Activated CD4-positive, alpha-beta T cell treated with anti-CD3 and anti-CD28 coated beads, Interleukin-2, amount 10 ng/mL, durations not matched to agents 7 days and 5 days (primary cell): ENCODE measurements around the gene MICAL3. TPM values are rescaled to one million over a fixed set of nuclear protein-coding genes. Genes with fewer than 3 reads are reported as not detected.

Experiments
- CTCF ChIA-PET: fragments of 350-600 bp; sonication (Branson Sonifier 250); formaldehyde crosslinking; loops from one replicate; lab custom pipeline; 2021; ENCODE audit warnings: antibody characterized with exemption; lab: Charles Lee
- POLR2A ChIA-PET: fragments of 350-600 bp; sonication (Branson Sonifier 250); formaldehyde crosslinking; loops from one replicate; lab custom pipeline; 2021; ENCODE audit warnings: antibody characterized with exemption; lab: Charles Lee
- DNase-seq: peaks from one replicate; pipeline ENCODE4 v3.0.0-alpha.2; 2020
- H3K27ac Mint-ChIP-seq: one replicate; pipeline ENCODE4 v1.8.0; 2021; ENCODE audit warnings: mild to moderate bottlenecking, moderate library complexity, mixed read lengths
- H3K27me3 Mint-ChIP-seq: one replicate; pipeline ENCODE4 v1.8.0; 2021; ENCODE audit warnings: mixed read lengths
- H3K36me3 Mint-ChIP-seq: one replicate; pipeline ENCODE4 v1.8.0; 2021; ENCODE audit warnings: low read depth, mixed read lengths
- H3K4me1 Mint-ChIP-seq: one replicate; pipeline ENCODE4 v1.8.0; 2021; ENCODE audit warnings: mixed read lengths
- H3K4me3 Mint-ChIP-seq: one replicate; pipeline ENCODE4 v1.8.0; 2021; ENCODE audit warnings: mild to moderate bottlenecking, moderate library complexity, mixed read lengths
- H3K9me3 Mint-ChIP-seq: one replicate; pipeline ENCODE4 v1.8.0; 2021; ENCODE audit warnings: mixed read lengths
- total RNA-seq, 2 experiments: library from RNA; stranded (reverse); gene quantifications; one replicate each; pipeline ENCODE4 v1.2.3, GENCODE V29; 2021

The MICAL3 gene
- total RNA-seq, 2 experiments from 2014 or later, result 19.1 to 21.4 TPM

DNA sequence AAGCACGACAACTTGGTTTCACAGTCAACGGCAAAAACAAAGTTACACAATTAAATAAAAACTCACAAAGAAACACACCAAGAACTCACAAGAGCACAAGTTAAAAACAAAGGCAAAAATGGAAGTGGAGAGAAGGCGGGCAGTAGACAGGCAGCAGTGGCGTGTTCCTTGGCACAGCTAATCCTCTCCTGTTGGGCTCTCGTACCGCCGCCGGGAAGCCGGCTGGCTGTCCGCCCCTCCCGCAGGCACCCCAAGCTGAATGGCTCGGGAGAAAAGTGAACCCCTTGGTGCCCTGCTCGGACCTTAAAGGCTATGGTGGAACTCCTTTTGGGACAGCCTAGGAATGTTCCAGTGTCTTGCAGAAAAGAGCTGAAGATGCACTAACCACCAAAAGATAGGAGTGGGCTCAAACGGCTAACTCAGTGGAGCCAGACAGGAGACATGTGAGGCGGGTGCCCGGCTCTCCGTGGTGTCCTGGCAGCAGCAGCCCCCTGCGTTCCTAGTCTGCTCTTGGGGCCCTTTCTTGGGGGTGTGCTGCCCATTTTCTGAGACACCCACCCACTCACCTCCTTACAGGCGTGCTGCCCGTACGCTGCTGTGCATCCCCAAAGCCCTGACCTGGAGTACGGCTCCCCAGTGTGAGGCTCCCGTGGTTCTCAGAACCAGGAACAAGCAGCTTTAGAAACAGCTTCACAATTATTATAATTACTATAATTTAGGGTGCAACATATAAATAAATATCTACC lies 164.0 kb downstream of the MICAL3 start:
- Mint-ChIP-seq H3K9me3 (no peaks in the 10 kb centered on the region), H3K36me3 (no peaks in the 10 kb centered on the region), H3K4me3 (no peak overlapping the region), H3K4me1 (peaks cover 11% of the 10 kb centered on the region), H3K27me3 (no peaks in the 10 kb centered on the region), H3K27ac (no peak overlapping the region)
- no peak for DNase-seq
- ChIA-PET POLR2A (no interaction called here), CTCF (interaction anchor here (0.9 kb wide), 1 partner anchor 216 kb away, joined by 4 read pairs; no protein-coding TSS in a partner anchor)

- H3K27ac Mint-ChIP-seq, result no peak overlapping the region
- ChIA-PET POLR2A (no interaction called here), CTCF (interaction anchor here (1.3 kb wide), 1 partner anchor 23 kb away, joined by 3 read pairs; no protein-coding TSS in a partner anchor)
- no peak for DNase-seq
- H3K9me3 Mint-ChIP-seq, result no peaks in the 10 kb centered on the region
- no peaks in the 10 kb centered on the region for H3K36me3 Mint-ChIP-seq
- no peak overlapping the region for H3K4me3 Mint-ChIP-seq
- H3K4me1 Mint-ChIP-seq, result peaks cover 6% of the 10 kb centered on the region
- H3K27me3 Mint-ChIP-seq, result no peaks in the 10 kb centered on the region
These were observed 166.3 kb downstream of the MICAL3 start for GRCh38 chr22:17858033-17858432.

DNA sequence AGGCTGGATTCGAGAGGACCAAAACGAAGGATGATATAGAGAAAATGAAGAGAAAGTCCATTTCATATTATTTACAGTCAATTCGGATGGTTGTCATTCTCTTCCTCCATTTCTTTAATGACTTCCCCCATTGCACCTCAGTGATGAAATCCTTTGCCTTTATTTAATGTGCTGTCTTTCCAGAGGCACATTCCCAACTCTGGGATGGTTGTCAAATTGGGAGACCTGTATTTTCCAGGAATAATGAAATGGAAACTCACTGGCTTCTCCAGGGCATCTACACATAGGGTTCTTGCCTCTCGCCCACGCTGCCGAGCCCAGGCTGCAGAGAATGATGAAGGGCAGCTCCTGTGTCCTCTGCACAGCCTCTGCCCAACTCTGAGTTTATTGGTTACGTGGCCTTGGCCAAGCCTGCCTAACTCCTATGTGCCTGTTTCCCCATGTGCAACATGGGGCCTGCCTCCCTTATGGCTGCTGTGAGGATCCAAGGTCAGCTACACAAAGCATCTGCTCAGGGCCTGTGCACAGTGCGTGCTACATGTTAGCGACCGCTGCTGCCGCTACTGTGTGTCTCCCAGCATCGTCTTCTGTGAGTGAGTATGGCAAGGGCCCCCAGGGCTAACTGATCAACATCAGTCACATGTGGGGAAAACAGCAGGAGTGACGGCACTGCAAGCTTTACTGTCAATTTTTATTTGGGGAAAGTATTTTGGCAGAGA lies 168.6 kb downstream of the MICAL3 start:
- Mint-ChIP-seq H3K4me3 (no peak overlapping the region), H3K4me1 (no peaks in the 10 kb centered on the region), H3K27ac (no peak overlapping the region), H3K27me3 (no peaks in the 10 kb centered on the region), H3K9me3 (no peaks in the 10 kb centered on the region), H3K36me3 (no peaks in the 10 kb centered on the region)
- POLR2A ChIA-PET, result no interaction called here
- CTCF ChIA-PET, result interaction anchor here (0.6 kb wide), 1 partner anchor 88 kb away, joined by 3 read pairs; no protein-coding TSS in a partner anchor
- DNase-seq, result no peak

DNA sequence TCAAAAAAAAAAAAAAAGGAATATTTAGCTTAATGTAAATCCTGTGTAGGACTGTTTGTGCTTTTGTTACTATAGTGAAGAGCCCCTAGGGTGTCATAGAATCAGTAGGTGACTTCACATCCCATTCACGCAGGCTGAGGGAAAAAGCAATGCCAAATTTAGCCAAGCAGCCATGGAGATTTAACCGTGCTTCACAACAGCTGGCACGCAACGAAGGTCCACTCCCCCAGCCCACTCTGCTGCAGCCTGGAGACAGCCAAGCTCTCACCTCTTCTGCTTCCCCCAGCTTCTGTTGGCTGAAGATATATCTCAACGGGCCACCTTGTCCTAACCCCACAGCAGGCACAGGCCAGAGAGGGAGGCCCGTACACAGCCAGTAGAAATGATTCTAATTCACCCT lies 171.3 kb downstream of the MICAL3 start:
- POLR2A ChIA-PET, result no interaction called here
- Mint-ChIP-seq H3K4me1 (no peaks in the 10 kb centered on the region), H3K9me3 (no peaks in the 10 kb centered on the region), H3K27ac (peak overlapping the region; percentile 38), H3K36me3 (no peaks in the 10 kb centered on the region), H3K4me3 (no peak overlapping the region), H3K27me3 (no peaks in the 10 kb centered on the region)
- DNase-seq, result no peak
- CTCF ChIA-PET, result interaction anchor here (1.3 kb wide), 1 partner anchor 16 kb away, joined by 4 read pairs; no protein-coding TSS in a partner anchor

DNA sequence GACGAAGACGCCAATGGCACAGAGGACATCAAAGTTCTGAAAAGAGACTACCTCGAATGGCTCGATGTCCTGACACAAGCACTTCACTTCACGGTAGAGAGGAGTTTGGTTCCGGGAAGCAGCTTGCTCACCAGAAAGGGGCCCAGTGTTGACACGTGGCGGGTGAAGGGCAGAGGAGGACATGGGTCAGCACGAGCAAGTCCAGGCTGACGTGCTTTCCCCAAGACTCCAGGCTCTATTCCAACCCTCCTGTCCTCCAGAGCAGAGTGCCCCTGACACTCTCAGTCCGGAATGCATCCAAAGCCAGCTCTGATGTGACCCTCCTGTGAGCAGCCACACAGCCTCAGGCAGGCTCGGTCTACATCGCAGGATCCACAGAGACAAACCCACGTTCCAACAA lies 172.6 kb downstream of the MICAL3 start:
- Mint-ChIP-seq H3K4me3 (no peak overlapping the region), H3K36me3 (no peaks in the 10 kb centered on the region), H3K9me3 (no peaks in the 10 kb centered on the region), H3K4me1 (no peaks in the 10 kb centered on the region), H3K27me3 (no peaks in the 10 kb centered on the region), H3K27ac (no peak overlapping the region)
- ChIA-PET CTCF (interaction anchor here (1.0 to 1.1 kb wide), 2 partner anchors 21 to 24 kb away, joined by 3 read pairs; no protein-coding TSS in a partner anchor), POLR2A (no interaction called here)
- no peak for DNase-seq

DNA sequence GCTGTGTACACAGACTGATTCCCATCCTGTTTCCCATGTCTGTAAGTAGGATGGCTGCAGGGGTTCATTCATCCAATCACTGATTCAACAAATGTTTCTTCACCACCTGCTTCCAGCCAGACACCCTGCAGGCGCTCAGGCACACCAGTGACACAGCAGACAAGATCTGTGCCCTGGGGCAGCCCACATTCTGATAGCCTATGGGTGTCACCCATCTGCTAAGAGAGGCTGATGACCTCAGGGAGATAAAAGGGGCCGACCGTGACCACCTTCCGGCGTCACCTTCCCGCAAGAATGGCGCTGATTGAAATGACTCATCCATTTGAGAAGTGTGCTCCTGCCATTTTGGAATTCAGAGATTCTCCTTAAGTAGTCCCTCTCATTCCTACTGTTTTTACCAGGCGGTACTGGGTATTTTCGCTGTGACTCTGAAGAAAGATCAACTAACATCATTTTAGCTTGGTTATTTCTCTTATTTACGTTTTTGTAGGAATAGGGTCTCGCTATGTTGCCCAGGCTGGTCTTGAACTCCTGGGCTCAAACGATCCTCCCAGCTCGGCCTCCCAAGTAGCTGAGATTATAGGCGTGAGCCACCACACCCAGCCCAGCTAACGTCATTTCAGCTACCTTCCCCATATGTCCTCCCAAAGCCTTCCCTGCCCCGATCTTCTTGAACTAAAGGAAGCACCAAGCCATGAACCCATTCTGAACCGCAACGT lies 176.8 kb downstream of the MICAL3 start:
- no peaks in the 10 kb centered on the region for H3K36me3 Mint-ChIP-seq
- ChIA-PET POLR2A (no interaction called here), CTCF (interaction anchor here (1.4 kb wide), 1 partner anchor 228 kb away, joined by 3 read pairs; no protein-coding TSS in a partner anchor)
- no peak overlapping the region for H3K4me3 Mint-ChIP-seq
- H3K27me3 Mint-ChIP-seq, result no peaks in the 10 kb centered on the region
- DNase-seq, result no peak
- no peaks in the 10 kb centered on the region for H3K9me3 Mint-ChIP-seq
- peaks cover 4% of the 10 kb centered on the region for H3K4me1 Mint-ChIP-seq
- no peak overlapping the region for H3K27ac Mint-ChIP-seq

DNA sequence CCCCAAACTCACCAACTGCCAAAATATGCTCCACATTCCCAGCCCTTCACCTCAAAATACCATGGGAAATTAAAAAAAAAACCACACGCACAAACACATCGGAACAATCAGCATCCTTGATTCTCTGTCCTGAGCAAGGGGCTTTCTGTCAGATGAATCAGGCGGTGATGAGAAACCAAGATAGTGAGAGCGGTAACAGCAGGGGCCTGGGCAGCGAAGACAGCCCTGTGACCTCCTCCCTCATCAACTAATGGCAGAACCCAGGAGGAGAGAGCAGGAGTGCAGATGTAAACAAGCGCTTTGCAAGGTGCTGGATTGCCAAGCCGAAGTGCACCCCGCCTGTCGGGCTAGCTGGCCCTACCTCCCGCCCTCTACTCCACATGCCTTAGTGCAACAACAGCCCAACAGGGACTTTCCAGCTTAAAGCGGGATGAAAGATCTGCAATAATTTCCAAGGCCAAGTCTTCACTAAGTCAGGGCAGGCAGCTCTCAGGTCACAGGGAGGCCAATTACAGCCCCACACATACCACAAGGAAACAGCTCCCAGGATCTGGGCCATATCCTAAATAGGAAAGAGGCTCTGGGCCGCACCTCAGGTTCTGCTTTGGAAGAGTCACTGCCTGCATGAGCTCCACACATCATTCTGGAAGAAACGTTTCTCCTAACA lies 177.9 kb downstream of the MICAL3 start:
- peaks cover 7% of the 10 kb centered on the region for H3K4me1 Mint-ChIP-seq
- no peak overlapping the region for H3K27ac Mint-ChIP-seq
- CTCF ChIA-PET, result no interaction called here
- H3K27me3 Mint-ChIP-seq, result no peaks in the 10 kb centered on the region
- POLR2A ChIA-PET, result no interaction called here
- no peaks in the 10 kb centered on the region for H3K9me3 Mint-ChIP-seq
- H3K4me3 Mint-ChIP-seq, result no peak overlapping the region
- DNase-seq, result no peak
- no peaks in the 10 kb centered on the region for H3K36me3 Mint-ChIP-seq

GRCh38 chr22:17845790-17846189 lies 178.6 kb downstream of the MICAL3 start:
- Mint-ChIP-seq H3K27me3 (no peaks in the 10 kb centered on the region), H3K4me3 (no peak overlapping the region), H3K27ac (no peak overlapping the region), H3K4me1 (peaks cover 7% of the 10 kb centered on the region), H3K36me3 (no peaks in the 10 kb centered on the region), H3K9me3 (no peaks in the 10 kb centered on the region)
- CTCF ChIA-PET, result interaction anchor here (0.6 kb wide), 1 partner anchor 13 kb away, joined by 4 read pairs; no protein-coding TSS in a partner anchor
- POLR2A ChIA-PET, result no interaction called here
- no peak for DNase-seq

DNA sequence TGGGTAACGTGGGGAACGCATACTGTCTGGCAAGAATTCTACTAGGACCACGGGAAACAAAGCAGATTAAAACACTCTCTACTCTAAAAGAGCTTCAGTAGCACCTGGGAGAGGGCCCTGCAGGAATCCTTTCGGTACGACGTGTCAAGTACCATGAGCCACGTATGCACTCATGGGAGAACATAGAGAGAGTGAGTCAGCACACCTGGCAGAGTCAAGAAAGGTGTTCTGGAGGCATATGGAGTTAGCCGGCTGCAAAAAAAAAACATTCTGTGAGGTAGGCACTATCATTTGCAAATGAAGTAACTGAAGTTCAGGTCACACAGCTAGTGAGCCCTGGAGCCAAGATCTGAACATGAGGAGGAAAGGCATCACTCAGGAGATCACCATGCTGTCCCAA lies 179.0 kb downstream of the MICAL3 start:
- ChIA-PET CTCF (interaction anchor here (0.6 kb wide), 1 partner anchor 12 kb away, joined by 4 read pairs; no protein-coding TSS in a partner anchor), POLR2A (no interaction called here)
- Mint-ChIP-seq H3K4me3 (no peak overlapping the region), H3K27me3 (no peaks in the 10 kb centered on the region), H3K4me1 (peaks cover 7% of the 10 kb centered on the region), H3K36me3 (no peaks in the 10 kb centered on the region), H3K9me3 (no peaks in the 10 kb centered on the region), H3K27ac (no peak overlapping the region)
- no peak for DNase-seq

DNA sequence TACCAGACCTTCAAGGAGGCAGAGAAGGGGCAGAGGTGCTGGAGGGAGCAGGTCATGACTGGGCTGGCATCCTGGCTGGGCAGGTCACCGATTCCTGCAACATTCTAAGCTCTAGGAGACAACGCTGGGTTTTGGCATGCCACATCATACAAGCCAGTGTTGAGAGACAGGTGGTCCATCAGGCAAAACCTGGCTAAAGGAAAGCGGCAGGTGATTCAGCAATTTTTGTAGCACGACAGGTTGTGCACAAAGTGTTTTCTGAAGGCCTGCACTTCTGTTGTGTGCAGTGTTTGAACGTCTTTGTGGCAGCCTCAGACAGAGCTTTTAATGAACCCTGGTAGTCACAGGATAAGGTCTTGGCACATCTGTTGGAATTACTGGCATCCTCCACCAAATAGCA lies 180.2 kb downstream of the MICAL3 start:
- Mint-ChIP-seq H3K27me3 (no peaks in the 10 kb centered on the region), H3K4me1 (peaks cover 7% of the 10 kb centered on the region), H3K27ac (no peak overlapping the region), H3K36me3 (no peaks in the 10 kb centered on the region), H3K9me3 (no peaks in the 10 kb centered on the region), H3K4me3 (no peak overlapping the region)
- CTCF ChIA-PET, result interaction anchor here (0.6 kb wide), 1 partner anchor 18 kb away, joined by 5 read pairs; no protein-coding TSS in a partner anchor
- DNase-seq, result no peak
- POLR2A ChIA-PET, result no interaction called here

- ChIA-PET POLR2A (no interaction called here), CTCF (no interaction called here)
- no peaks in the 10 kb centered on the region for H3K9me3 Mint-ChIP-seq
- DNase-seq, result peak; percentile 32
- H3K4me1 Mint-ChIP-seq, result peaks cover 7% of the 10 kb centered on the region
- no peak overlapping the region for H3K4me3 Mint-ChIP-seq
- no peaks in the 10 kb centered on the region for H3K27me3 Mint-ChIP-seq
- H3K36me3 Mint-ChIP-seq, result no peaks in the 10 kb centered on the region
- H3K27ac Mint-ChIP-seq, result peak overlapping the region; percentile 31
These were observed 182.0 kb downstream of the MICAL3 start for GRCh38 chr22:17842386-17842785.

- Mint-ChIP-seq H3K9me3 (no peaks in the 10 kb centered on the region), H3K27me3 (no peaks in the 10 kb centered on the region), H3K4me1 (peaks cover 7% of the 10 kb centered on the region), H3K27ac (no peak overlapping the region), H3K4me3 (no peak overlapping the region), H3K36me3 (no peaks in the 10 kb centered on the region)
- POLR2A ChIA-PET, result no interaction called here
- CTCF ChIA-PET, result no interaction called here
- DNase-seq, result no peak
These were observed 182.5 kb downstream of the MICAL3 start for GRCh38 chr22:17841836-17842235.
